Kasumi-1 (cell line): Measurements from ENCODE around the gene PDE4B.

ENCODE experiments used
- DNase-seq, 2 experiments: peaks; one replicate each; lab custom pipeline; 2025; lab: John Stamatoyannopoulos, UW

Gene PDE4B

DNA sequence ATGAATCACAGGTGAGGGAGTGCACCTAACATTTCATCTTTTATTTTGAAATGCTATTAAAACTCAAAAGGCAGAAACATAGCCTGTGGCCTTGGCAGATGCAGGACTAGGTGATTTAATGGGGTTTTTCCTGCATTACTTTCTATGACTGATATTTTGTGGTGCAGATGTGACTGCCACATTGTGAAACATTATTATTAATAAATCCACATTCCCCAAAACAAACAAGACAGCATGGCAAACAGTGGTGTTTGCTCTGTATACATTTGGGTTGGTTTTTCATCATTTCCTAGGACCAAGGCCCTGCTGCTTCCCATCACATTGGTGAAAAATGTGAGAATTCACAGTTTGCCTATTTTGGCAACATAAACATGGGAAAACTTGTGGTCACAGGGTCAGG lies 493.6 kb downstream of the PDE4B start:
- no peak for DNase-seq

DNA sequence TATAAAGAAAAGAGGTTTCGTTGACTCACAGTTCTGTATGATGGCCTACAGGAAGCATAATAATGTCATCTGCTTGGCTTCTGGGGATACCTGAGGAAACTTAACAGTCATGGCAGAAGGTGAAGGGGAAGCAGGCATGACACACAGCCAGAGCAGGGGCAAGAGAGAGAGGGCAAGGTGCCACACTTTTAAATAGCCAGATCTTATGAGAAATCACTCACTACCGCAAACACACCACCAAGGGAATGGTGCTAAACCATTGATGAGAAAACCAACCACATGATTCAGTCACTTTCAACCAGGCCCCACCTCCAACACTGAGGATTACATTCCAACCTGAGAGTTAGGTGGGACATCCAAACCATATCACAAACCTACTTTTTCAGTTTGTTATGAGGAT lies 495.4 kb downstream of the PDE4B start:
- DNase-seq: no peak

DNA sequence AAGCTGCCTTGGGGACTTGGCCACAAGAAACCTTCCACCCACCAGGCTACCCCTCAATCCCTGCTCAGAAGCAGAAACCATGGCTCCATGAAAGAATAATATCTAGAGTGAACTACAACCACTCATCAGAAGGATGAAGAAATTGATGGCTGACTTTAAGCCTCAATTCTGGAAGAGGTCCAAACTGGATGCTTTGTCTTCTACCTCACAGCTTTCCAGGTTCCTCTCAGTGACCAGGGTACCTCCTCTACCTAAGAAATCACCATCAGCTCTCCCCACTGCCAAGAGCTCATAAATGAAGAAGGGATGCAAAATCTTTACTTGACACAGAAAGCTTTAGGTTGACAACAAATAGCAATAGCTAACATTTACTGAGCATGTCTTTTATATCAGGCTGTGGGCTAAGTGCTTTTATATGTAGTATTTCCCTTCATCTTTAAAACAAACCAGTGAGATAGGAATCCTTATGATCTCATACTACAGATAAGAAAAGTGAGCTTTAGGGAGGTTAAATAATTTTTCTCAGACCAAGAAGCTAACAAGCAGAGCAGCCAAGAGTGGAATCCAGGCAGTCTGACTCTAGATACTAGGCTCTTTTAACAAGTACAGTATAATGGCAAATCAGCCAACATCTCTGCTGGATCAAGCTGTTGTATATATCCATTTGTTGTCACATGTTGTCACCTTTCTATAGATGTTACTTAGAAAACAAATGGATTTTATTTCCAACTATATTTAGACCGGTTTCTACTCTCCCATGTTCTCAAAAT lies 498.3 kb downstream of the PDE4B start:
- DNase-seq: no peak

- DNase-seq: no peak
These were observed 498.8 kb downstream of the PDE4B start for GRCh38 chr1:66291531-66291864.

DNA sequence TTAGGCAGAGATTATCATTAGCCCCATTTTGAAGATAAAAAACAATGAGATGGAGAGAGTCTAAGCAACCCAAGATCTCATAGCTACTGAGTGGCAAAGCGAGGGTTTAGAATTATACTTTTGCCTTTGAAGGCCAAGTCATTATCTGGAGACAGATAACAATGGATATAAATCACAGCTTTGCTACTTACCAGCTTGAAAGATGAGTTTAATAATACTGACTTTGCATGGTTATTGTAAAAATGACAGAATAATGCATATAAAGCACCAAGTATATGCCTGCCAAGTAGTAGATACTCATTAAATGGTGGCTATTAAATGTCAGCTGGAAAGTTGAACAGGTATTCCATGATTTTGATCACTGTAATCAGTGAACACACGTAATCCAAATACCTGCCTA lies 499.6 kb downstream of the PDE4B start:
- DNase-seq: no peak

DNA sequence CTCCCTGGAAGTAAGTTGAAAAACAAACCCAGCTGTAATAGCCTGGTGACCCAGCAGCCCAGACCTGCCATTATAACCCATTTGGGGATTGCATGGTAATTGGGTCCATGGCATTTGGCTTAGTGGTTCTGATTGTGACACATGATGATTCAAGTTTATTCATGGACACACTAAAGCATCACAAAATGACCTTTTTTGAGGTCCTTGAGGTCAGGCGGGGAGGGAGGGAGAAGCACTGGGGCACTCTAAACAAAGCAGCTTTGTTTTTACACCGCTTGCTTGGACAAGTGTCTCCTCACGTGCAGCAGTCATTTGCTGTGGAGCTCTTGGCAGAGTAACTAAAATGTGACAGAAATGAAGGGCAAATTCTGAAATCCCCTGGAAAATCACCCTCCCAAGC lies 500.2 kb downstream of the PDE4B start:
- DNase-seq: no peak

DNA sequence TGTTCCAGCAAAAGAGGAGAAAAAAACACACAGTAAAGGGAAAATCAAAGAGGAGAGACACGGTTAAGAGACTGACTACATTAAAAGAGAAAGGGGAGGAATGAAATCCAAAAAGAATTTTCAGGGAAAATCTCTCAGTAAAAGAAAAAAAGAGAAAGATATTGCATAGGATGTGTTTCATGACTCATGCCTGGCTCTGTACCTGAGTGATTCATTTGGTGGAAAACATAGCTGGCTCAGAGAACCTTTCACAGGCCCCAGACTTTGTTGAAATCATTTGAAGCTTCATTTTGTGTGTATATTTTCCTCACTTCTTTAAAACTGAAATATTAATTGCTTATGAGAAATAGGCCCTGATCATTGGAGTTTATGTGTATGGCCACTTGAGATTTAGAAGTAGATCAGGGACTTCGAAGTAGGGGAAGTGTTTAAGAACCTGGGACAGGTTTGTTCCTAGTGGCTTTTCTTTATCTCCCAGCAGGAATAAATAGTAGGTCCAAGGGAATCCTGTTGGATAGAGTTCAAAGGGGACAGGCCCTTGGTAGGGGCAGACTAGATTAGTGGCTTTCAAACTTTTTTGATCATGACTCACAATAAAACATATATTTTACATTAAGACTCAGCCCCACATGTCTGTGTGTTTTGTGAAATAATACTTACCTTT lies 502.1 kb downstream of the PDE4B start:
- no peak for DNase-seq

DNA sequence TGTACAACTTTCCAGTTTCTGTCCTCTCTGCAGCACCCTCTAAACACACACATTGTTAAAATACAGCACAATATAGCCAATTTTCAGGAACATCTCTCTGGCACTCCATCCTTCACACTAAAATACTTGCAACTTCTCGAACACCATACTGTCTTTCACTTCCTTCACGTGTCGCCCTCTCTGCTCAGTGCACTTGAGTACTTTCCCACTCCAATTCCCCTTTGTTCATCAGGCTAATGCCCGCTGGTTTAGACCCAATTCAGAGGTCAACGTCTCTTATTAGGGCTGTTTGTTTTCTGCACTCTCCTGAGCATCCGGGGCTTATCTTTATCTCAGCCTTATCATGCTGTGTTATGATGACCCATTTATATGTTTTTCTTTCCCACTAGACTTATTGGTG lies 503.1 kb downstream of the PDE4B start:
- DNase-seq: no peak

GRCh38 chr1:66296370-66296769 lies 503.7 kb downstream of the PDE4B start:
- DNase-seq: no peak

DNA sequence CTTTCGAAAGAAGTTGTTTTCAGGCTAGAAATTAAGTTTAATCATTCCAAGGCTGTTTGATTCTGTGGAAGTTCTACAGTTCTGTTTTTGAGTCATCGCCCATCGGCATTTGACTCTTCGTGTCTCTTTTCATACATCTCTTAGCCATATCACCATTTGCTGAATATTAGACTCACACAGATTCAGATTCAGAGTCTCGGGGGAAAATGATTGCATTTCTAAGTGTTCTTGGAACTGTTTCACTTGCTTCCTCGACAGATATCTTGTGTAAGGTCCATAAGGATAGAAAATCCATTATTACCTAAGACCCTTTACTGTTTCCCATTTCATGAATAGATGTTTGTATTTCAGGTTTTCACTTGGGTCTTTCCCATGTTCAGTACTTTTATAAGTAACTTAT lies 504.3 kb downstream of the PDE4B start:
- DNase-seq: no peak

GRCh38 chr1:66298464-66298863 lies 505.8 kb downstream of the PDE4B start:
- no peak for DNase-seq

GRCh38 chr1:66300280-66300971 lies 507.7 kb downstream of the PDE4B start:
- no peak for DNase-seq

- peak in 1 of 2 experiments; percentile 5 for DNase-seq
These were observed 508.3 kb downstream of the PDE4B start for GRCh38 chr1:66300972-66301451.

GRCh38 chr1:66302184-66302742 lies 509.6 kb downstream of the PDE4B start:
- DNase-seq: no peak

DNA sequence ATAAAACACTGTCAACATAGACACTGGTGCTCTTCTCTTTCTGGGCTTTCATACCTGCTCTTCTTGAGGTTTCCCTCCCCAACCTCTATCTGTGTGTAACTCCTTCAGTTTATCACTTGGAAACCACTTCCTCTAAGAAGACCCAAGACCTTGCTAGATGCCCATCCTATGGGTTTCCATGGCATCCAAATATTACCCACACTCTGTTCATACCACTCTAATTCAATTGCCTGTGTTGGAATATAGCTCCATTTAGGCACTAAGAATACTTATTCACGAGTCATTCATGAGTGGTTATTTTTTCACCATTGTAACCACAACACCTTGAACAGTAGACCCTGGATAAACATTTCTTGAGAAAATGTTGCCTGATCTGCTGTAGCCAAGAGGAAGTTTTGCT lies 510.1 kb downstream of the PDE4B start:
- DNase-seq: peak; percentile 6 to 8

- no peak for DNase-seq
These were observed 511.0 kb downstream of the PDE4B start for GRCh38 chr1:66303646-66304045.

GRCh38 chr1:66304128-66304527 lies 511.4 kb downstream of the PDE4B start:
- no peak for DNase-seq

GRCh38 chr1:66305927-66306326 lies 513.2 kb downstream of the PDE4B start:
- DNase-seq: no peak

- no peak for DNase-seq
These were observed 516.5 kb downstream of the PDE4B start for GRCh38 chr1:66309006-66309741.

DNA sequence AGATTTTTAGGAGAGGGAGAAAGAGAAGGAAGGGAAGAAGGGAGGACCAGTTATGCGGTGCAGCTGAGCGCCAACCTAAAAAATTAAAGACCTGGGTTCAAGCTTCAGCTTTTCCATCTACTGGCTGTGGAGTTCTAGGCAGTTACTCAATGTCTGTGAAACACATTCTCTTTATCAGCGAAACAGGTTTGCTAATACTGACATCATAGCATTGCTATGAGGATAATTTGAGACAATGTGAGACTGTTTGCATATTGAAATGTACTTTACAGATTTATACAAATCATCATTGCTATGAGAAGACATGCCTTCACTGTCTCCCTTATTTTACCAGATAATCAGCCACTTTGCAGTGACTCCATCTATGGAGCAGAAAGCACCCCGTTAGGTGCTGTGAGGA lies 518.4 kb downstream of the PDE4B start:
- no peak for DNase-seq

- no peak for DNase-seq
These were observed 518.9 kb downstream of the PDE4B start for GRCh38 chr1:66311628-66312027.
